BJ (cell line): ENCODE measurements around the gene CPEB4. TPM values are rescaled to one million over a fixed set of nuclear protein-coding genes. Genes with fewer than 3 reads are reported as not detected.

Experiments
- CTCF ChIA-PET: fragments of 350-600 bp; formaldehyde crosslinking; extraction: SDS; loops from one replicate; lab custom pipeline; 2021; ENCODE audit warnings: antibody characterized with exemption, inconsistent platforms; lab: Yijun Ruan, JAX
- POLR2A ChIA-PET: fragments of 300-600 bp; sonication (Branson Sonifier 250); formaldehyde crosslinking; extraction: SDS; loops from one replicate; lab custom pipeline; 2021; ENCODE audit warnings: antibody characterized with exemption; lab: Charles Lee
- DNase-seq: peaks from one replicate; pipeline ENCODE4 v3.0.0-alpha.2; 2011; ENCODE audit warnings: low read depth
- H3K27me3 ChIP-seq: 2 replicates; pipeline ENCODE4 v1.6.0; 2011; ENCODE audit warnings: low read length; ENCODE audit not compliant: control insufficient read depth, insufficient read depth
- H3K36me3 ChIP-seq: 2 replicates; pipeline ENCODE4 v1.5.1; 2011; ENCODE audit warnings: low read length; ENCODE audit not compliant: control insufficient read depth, insufficient read depth
- H3K4me3 ChIP-seq: 2 replicates; pipeline ENCODE4 v1.5.1; 2011; ENCODE audit warnings: low read depth, mild to moderate bottlenecking, control low read depth, low read length
- CTCF ChIP-seq: IDR thresholded peaks from 2 replicates; pipeline ENCODE4 v1.5.1; 2011; ENCODE audit warnings: low read depth, mild to moderate bottlenecking, control low read depth, inconsistent platforms, low read length, moderate library complexity; ENCODE audit not compliant: insufficient read depth
- polyA plus RNA-seq: library from polyadenylated mRNA; depleted of rRNA; stranded (reverse); fragments of >200 nt; gene quantifications from 2 replicates; pipeline ENCODE4 v1.2.3, GENCODE V29; 2011

The CPEB4 gene
- polyA plus RNA-seq, 1 experiment = 16.4 TPM

GRCh38 chr5:173855162-173855994 lies 32.8 kb upstream of the CPEB4 start:
- TF ChIP-seq CTCF = no peak
- no peaks in the 10 kb centered on the region for H3K36me3 ChIP-seq
- H3K27me3 ChIP-seq = peaks cover 5% of the 10 kb centered on the region
- no peak for DNase-seq
- H3K4me3 ChIP-seq = no peak overlapping the region
- CTCF ChIA-PET = interaction anchor here (0.9 kb wide), 1 partner anchor 14 kb away, joined by 3 read pairs; no protein-coding TSS in a partner anchor
- POLR2A ChIA-PET = interaction anchor here (0.6 kb wide), 1 partner anchor 1327 kb away, joined by 12 read pairs; no protein-coding TSS in a partner anchor

- Histone ChIP-seq H3K36me3 (no peaks in the 10 kb centered on the region), H3K27me3 (peaks cover 5% of the 10 kb centered on the region), H3K4me3 (no peak overlapping the region)
- ChIA-PET POLR2A (no interaction called here), CTCF (interaction anchor here (0.9 kb wide), 1 partner anchor 15 kb away, joined by 3 read pairs; no protein-coding TSS in a partner anchor)
- no peak for DNase-seq
- no peak for TF ChIP-seq CTCF
These were observed 32.0 kb upstream of the CPEB4 start for GRCh38 chr5:173855995-173856656.

- POLR2A ChIA-PET = no interaction called here
These were observed 30.9 kb upstream of the CPEB4 start for GRCh38 chr5:173857234-173857633.

GRCh38 chr5:173858021-173858669 lies 30.0 kb upstream of the CPEB4 start:
- no peak for TF ChIP-seq CTCF
- DNase-seq = no peak
- ChIA-PET POLR2A (no interaction called here), CTCF (no interaction called here)
- no peak overlapping the region for H3K4me3 ChIP-seq
- no peaks in the 10 kb centered on the region; the same call in 1 of the 2 replicates for H3K27me3 ChIP-seq
- no peaks in the 10 kb centered on the region for H3K36me3 ChIP-seq

More at GRCh38 chr5:173857234-173857633, 30.9 kb upstream of the CPEB4 start:
- DNase-seq = no peak
- H3K4me3 ChIP-seq = no peak overlapping the region
- no peak for TF ChIP-seq CTCF
- H3K36me3 ChIP-seq = no peaks in the 10 kb centered on the region
- CTCF ChIA-PET = no interaction called here
- H3K27me3 ChIP-seq = peaks cover 2% of the 10 kb centered on the region; the same call in 1 of the 2 replicates
